Small intestine (tissue), 7 donors: ENCODE data around the gene NBEAL2. TPM values are rescaled to one million over a fixed set of nuclear protein-coding genes. Genes with fewer than 3 reads are reported as not detected.

Experiments used
- DNase-seq, 2 donors: peaks; one replicate each; pipeline versions ENCODE4 v3.0.0 to v3.0.0-alpha.2; 2013
- FAIRE-seq: peaks from 2 replicates; lab custom pipeline; 2012; peaks lifted over from hg19 to GRCh38; lab: Jason Lieb, UNC
- H3K27ac ChIP-seq, 3 donors: one replicate each; pipeline ENCODE4 v1.5.1; 2013; ENCODE audit warnings: low read length in 2 of 3, mild to moderate bottlenecking in 2 of 3, control low read depth in 1 of 3, inconsistent platforms in 1 of 3, low read depth in 1 of 3, moderate library complexity in 1 of 3
- H3K27me3 ChIP-seq, 3 donors: one replicate each; pipeline ENCODE4 v1.6.1; 2013; ENCODE audit warnings: low read length in 3 of 3, inconsistent platforms in 1 of 3; ENCODE audit not compliant: control insufficient read depth in 3 of 3, insufficient read depth in 3 of 3
- H3K36me3 ChIP-seq, 3 donors: one replicate each; pipeline ENCODE4 v1.6.1; 2013; ENCODE audit warnings: low read length in 3 of 3, inconsistent platforms in 1 of 3, low read depth in 1 of 3, mild to moderate bottlenecking in 1 of 3, moderate library complexity in 1 of 3; ENCODE audit not compliant: control insufficient read depth in 3 of 3, insufficient read depth in 2 of 3
- H3K4me1 ChIP-seq, 3 donors: one replicate each; pipeline ENCODE4 v1.6.1; 2013; ENCODE audit warnings: low read length in 2 of 3, inconsistent platforms in 1 of 3, low read depth in 1 of 3, mild to moderate bottlenecking in 1 of 3, moderate library complexity in 1 of 3; ENCODE audit not compliant: control insufficient read depth in 3 of 3, insufficient read depth in 2 of 3
- H3K4me3 ChIP-seq, 3 donors: one replicate each; pipeline ENCODE4 v1.5.1; 2013; ENCODE audit warnings: low read length in 3 of 3, control low read depth in 1 of 3, inconsistent platforms in 1 of 3, low read depth in 1 of 3, mild to moderate bottlenecking in 1 of 3, moderate library complexity in 1 of 3
- H3K9me3 ChIP-seq, 2 donors: one replicate each; pipeline ENCODE4 v1.6.1; 2013; ENCODE audit warnings: low read depth in 1 of 2, low read length in 1 of 2; ENCODE audit not compliant: control insufficient read depth in 2 of 2, insufficient read depth in 1 of 2
- WGBS, 3 donors: extraction: QIAGEN DNeasy Blood & Tissue Kit; methylation state at CpG; one replicate each; pipeline ENCODE4 v1.1.7; 2013; 5-methylcytosine and 5-hydroxymethylcytosine counted together
- polyA plus RNA-seq, 4 donors: library from polyadenylated mRNA; stranded (reverse) in 3 of 4; unstranded in 1 of 4; fragments of 200-250 nt in 3 of 4; fragments of 120-200 nt in 1 of 4; gene quantifications; one replicate each; pipeline versions ENCODE4 v1.2.1 to v1.2.3, GENCODE V29; 2013
- donor health status: healthy with polysubstance abuse.
- donor health status: control.
- donor health status: control.
- donor health status: Bipolar disorder and iron deficiency.
- donor health status: healthy.

The NBEAL2 gene
- polyA plus RNA-seq, 4 donors, result 32.7 to 55.9 (median 44.5) TPM

DNA sequence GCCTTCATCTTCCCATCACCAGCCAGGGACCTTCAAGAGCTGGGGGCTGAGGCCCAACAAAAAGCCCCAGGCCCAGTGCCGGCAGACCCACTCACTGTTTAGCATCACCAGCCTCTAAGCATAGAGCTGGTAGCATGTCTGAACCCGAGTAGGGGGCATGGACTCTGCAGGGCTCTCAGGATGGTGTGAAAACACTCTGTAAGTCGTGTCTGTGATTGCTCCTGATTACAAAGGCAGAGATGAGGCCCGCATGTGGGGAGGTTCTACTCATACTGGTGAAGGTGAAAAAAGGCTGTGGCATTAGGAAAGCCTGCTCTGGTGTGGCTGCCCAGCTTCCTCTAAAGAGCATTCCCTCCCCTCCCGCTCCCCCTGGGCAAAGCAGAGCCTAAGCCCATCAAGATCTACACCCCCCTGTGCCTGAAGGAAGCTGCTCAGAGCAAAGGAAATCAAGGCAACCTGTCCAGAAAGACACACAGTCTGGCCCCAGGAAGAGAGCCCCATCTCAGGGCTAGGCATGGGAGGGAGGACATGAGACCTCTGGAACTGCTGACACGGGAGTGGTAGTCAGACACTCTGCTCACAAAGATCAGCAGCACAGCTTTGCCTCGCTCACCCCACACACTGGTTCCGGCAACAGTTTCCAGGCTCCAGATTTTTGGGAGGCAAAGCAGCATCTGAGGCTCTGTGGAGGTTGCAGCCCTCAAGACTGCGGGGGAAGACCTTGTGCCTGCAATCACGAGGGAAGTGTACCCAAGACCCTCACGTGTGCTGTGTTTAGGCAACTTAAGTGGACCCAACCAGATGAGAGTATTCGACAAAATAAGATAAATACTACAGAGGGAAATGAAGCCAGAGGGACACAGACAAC lies 39.7 kb upstream of the NBEAL2 start:
- 74 to 75% (median 74%) methylated on average over 12 of the region's 12 CpGs for WGBS, 3 donors

DNA sequence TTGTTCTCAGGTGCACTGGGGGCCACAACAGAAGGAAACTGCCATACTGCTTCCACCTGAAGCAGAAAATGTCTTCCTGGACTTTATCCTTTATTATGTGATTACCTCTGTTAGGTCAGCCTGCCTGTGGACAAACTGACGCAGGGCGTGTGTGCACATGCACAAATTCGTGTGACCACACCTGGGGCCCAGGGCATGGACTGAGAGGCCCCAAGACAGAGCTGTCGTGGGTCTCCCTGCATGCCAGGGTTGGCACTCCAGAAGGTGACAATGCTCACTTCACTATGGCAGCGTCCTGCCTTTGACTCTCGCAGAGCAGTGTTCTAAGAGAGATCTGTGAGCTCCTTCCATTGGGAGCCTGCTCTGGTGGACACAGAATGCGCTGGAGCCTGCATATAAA lies 37.4 kb upstream of the NBEAL2 start:
- H3K27me3 ChIP-seq, result no peaks in the 10 kb centered on the region
- 52 to 75% (median 68%) methylated on average over 7 of the region's 7 CpGs for WGBS, 3 donors
- peak; percentile 80 to 82 for DNase-seq
- FAIRE-seq, result no peak
- peak overlapping the region; percentile 88 to 99 (median 96) for H3K27ac ChIP-seq
- peaks cover 32 to 96% (median 41%) of the 10 kb centered on the region in 3 donors for H3K4me1 ChIP-seq
- H3K4me3 ChIP-seq, result no peak overlapping the region
- no peaks in the 10 kb centered on the region for H3K9me3 ChIP-seq
- peaks cover 0 to 68% (median 2%) of the 10 kb centered on the region in 3 donors for H3K36me3 ChIP-seq

More for the DNA sequence above, 39.7 kb upstream of the NBEAL2 start:
- Histone ChIP-seq H3K4me3 (no peak overlapping the region), H3K27ac (peak overlapping the region in 2 of 3 donors; percentile 43 to 63), H3K4me1 (peaks cover 26 to 97% (median 30%) of the 10 kb centered on the region in 3 donors), H3K27me3 (no peaks in the 10 kb centered on the region), H3K36me3 (peaks cover 0 to 74% (median 4%) of the 10 kb centered on the region in 3 donors), H3K9me3 (no peaks in the 10 kb centered on the region)
- DNase-seq (peak in 1 of 2 donors; percentile 39), FAIRE-seq (no peak)

DNA sequence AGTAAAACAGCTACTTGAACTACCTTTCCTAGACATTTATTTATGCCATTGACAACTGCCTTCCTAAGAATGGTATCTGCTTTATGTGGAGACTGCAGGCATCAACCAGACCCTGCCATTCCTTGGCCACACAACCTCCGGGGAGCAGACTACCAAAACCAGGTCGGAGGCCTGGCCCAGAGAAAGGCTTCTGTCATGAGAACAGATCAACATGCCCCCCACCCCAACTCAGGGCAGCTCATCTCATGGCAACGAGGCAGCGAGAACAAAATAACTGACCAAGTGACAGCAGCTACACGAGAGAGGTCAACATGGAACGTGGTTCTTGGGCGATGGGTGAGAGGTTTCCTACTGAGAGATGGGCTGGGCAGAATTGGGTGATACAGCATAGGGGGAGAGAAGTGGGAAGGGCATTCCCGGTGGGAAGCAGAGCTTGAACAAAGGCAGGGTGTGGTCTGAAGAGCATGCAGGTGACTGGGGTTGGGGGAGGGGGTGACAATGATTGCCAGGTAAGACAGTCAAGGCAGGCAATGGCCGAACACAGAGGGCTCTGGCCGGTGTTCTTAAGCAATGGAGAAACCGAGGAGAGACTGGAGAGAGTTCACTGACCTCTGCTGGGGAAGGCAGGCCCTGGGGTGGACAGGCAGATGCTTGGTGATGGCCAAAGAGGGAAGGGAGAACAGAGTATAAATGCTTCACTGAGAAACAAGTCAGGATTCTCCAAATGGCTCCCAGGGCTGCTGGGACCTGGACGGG lies 36.8 kb upstream of the NBEAL2 start:
- Histone ChIP-seq H3K27ac (peak overlapping the region; percentile 88 to 99 (median 96)), H3K9me3 (no peaks in the 10 kb centered on the region), H3K4me1 (peaks cover 37 to 96% (median 47%) of the 10 kb centered on the region in 3 donors), H3K27me3 (no peaks in the 10 kb centered on the region), H3K4me3 (peak overlapping the region in 1 of 3 donors; percentile 5), H3K36me3 (peaks cover 0 to 68% (median 2%) of the 10 kb centered on the region in 3 donors)
- FAIRE-seq (no peak), DNase-seq (peak in 1 of 2 donors; percentile 59)
- WGBS, 3 donors, result 59 to 74% (median 70%) methylated on average over 12 of the region's 12 CpGs

DNA sequence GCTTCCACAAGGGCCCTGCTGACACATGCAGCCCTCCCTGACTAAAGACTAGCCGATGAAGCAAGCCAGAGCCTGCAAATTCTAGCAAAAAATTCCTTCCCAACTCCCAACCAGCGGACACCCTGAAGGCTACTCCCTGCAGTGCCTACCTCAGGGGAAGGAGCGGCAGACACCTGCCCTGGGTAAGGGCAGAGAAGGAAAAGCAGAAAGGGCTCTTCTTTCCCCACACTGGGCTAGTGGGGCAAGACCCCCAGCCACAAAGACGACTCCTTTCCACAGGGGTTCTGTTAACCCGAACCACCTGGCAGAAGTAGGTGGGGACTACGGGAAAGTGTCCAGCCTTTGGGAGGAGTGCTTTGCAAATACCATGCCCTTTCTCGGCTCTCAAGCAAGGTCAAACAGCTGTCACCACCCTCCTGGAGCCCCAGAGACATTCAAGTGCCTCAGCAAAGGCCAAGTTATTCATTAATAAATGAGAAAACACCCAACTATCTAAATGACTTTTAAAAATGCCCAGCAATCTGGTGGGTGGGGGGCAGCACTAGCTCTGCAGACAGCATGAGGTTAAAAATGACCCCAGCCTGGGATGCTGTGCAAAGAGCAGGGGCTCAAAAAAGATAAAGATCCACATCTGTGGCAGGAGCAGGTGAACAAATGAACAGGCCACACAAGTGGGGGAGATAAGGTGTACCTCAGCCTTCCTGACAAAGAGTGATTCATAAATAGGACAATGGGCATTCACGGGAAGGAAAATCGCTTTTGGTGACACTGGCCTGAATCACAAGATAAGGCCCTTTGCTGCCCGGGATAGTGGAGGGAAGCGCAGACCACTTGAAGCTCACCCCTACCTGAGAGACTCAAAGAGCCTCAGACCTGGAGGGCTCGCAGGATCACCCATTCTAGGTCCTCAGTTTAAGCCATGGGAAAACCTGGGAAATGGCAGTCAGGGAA lies 36.0 kb upstream of the NBEAL2 start:
- peak overlapping the region; percentile 88 to 99 (median 96) for H3K27ac ChIP-seq
- DNase-seq (peak; percentile 88), FAIRE-seq (no peak)
- peaks cover 44 to 96% (median 50%) of the 10 kb centered on the region in 3 donors for H3K4me1 ChIP-seq
- no peaks in the 10 kb centered on the region for H3K27me3 ChIP-seq
- H3K4me3 ChIP-seq, result peak overlapping the region in 1 of 3 donors; percentile 5
- peaks cover 0 to 63% (median 2%) of the 10 kb centered on the region in 3 donors for H3K36me3 ChIP-seq
- WGBS, 3 donors, result 13 to 55% (median 36%) methylated on average over 12 of the region's 12 CpGs
- no peaks in the 10 kb centered on the region for H3K9me3 ChIP-seq

DNA sequence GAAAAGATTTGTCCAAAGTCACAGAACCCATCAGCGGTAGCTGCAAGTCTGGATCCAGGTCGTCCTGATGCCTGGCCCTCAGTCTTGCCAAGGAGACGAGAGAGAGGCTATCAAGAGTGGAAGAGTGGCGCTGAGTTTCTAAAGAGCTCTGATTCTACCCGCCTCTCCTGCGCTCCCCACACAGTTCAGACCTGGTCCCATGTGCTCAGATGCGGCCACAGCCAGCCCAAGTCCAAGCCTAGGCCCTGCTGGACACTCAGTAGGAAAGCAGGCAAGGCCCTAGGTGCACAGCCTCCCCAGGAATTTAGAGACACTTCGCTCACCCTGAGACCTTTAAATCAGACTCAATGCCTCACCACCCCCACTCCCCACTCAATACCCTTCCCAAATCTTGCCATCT lies 35.3 kb upstream of the NBEAL2 start:
- H3K4me1 ChIP-seq, result peaks cover 50 to 96% (median 56%) of the 10 kb centered on the region in 3 donors

DNA sequence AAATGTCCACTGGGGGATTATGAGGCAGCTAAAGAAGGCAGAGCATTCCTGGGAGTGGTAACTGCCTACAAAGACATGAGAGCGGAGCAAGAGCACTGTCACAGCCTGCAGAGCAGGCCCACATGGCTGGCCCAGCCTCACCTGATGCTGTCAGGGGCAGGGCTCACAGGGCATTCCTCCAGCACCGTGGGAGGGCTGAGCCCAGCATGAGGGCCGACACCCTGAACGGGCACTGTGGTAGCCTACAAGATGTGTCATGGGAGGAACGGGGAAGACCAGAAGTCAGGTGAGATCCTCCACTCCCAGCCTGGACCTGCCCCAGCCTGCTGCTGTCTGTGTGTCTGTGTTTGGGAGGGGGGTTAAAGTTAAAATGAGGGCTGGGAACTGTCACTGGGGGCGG lies 33.0 kb upstream of the NBEAL2 start:
- peak overlapping the region; percentile 95 to 98 (median 98) for H3K27ac ChIP-seq
- peak; percentile 59 to 64 for DNase-seq
- peaks cover 57 to 90% (median 61%) of the 10 kb centered on the region in 3 donors for H3K4me1 ChIP-seq
- no peak for FAIRE-seq
- H3K27me3 ChIP-seq, result no peaks in the 10 kb centered on the region
- H3K9me3 ChIP-seq, result no peaks in the 10 kb centered on the region
- WGBS, 3 donors, result 26 to 66% (median 36%) methylated on average over 6 of the region's 6 CpGs
- H3K4me3 ChIP-seq, result no peak overlapping the region
- peaks cover 0 to 42% (median 0%) of the 10 kb centered on the region in 3 donors for H3K36me3 ChIP-seq

More for the DNA sequence above, 35.3 kb upstream of the NBEAL2 start:
- FAIRE-seq, result no peak
- 51 to 76% (median 64%) methylated on average over 8 of the region's 8 CpGs for WGBS, 3 donors
- Histone ChIP-seq H3K9me3 (no peaks in the 10 kb centered on the region), H3K4me3 (no peak overlapping the region), H3K27ac (peak overlapping the region; percentile 88 to 99 (median 96)), H3K36me3 (peaks cover 0 to 58% (median 2%) of the 10 kb centered on the region in 3 donors), H3K27me3 (no peaks in the 10 kb centered on the region)
- no peak for DNase-seq

DNA sequence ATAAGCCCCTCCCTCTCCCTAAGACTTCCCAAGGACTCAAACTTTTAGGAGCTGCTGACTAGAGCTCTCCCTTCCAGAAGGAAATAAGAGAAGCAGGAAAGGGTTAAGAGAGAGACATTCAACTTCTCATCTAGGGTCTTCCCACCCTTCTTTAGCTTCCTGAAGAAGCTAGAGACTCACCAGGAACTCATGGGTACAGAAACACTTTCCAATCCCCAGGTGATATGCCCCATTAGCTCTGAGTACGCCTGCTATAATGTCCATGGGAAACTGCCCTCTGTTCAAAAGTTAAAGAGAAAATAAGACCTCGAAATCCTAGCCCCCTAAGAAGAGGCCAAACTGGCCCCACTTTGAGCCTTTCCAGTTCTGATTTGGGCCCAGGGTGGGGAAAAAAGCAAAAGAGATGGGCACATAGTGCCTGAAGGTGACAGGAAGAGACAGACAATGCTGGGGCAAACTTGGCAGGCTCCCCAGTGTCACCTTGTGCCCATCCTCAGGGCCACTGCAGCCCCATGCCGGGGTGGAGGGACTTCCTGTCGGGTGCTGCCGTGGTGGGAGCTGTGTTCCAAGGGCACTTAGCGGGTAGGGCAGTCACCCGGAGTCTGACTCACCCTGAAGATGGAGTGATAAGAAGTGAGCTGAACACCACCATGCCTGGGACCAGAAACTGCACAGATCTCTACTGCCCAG lies 32.5 kb upstream of the NBEAL2 start:
- no peaks in the 10 kb centered on the region for H3K9me3 ChIP-seq
- no peak for FAIRE-seq
- peak overlapping the region; percentile 95 to 98 (median 98) for H3K27ac ChIP-seq
- H3K36me3 ChIP-seq, result peaks cover 0 to 42% (median 0%) of the 10 kb centered on the region in 3 donors
- WGBS, 3 donors, result 11 to 48% (median 25%) methylated on average over 7 of the region's 7 CpGs
- H3K4me1 ChIP-seq, result peaks cover 53 to 84% (median 57%) of the 10 kb centered on the region in 3 donors
- no peaks in the 10 kb centered on the region for H3K27me3 ChIP-seq
- DNase-seq, result peak; percentile 73 to 85
- H3K4me3 ChIP-seq, result no peak overlapping the region
